Non-pigmented ciliary epithelial cell (primary cell): ENCODE measurements around the gene MYO1A.
"Not testable (repeated sequence)": the region's sequence is repeated elsewhere in the genome, so short reads cannot be mapped to it uniquely, and the experiment has no call there.

Experiments
- DNase-seq: peaks from one replicate; pipeline ENCODE4 v3.0.0-alpha.2; 2010; ENCODE audit warnings: low read depth

MYO1A gene

GRCh38 chr12:56993346-56993745 lies 56.6 kb downstream of the MYO1A start:
- no peak for DNase-seq

DNA sequence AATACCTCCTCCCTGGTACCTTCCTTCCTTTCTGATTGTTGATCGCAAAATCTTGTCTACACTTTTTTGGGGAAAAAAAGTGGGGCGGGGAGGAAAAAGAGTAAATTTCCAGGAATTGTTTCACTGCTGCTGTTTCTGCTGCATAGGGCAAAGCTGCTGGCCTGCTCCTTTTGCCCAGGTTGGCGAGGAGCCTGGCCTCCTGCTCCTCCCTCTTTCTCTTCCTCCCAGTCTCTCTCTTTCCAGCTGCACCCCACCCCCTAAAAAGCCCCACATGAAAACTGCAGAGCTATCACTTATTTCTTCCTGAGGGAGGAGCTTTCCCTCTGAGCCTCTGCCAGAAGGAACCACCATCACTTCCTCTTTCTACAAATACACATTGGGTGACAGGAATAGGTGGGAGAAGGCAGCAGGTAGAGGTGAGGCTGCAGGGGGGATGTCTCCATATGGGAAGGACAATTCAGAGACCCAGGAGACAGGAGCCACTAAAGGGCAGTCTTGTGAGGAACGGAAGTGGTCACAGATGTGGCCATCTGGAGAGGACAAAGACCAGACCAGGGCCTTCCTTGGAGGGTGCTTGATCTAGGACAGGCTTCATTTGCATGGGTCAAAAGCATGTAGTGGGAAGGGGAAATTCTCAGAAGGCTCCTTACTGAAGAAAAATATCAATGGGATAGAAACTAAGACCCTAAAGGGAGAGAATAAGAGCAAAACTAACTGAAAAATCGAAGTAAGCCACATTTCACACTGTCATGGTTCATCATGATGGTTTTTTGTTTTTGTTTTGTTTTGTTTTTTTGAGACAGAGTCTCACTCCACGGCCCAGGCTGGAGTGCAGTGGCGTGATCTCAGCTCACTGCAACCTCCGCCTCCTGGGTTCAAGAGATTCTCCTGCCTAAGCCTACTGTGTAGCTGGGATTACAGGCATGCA lies 58.3 kb downstream of the MYO1A start:
- no peak for DNase-seq

GRCh38 chr12:56990648-56991318 lies 59.1 kb downstream of the MYO1A start:
- no peak for DNase-seq

GRCh38 chr12:56989861-56990610 lies 59.9 kb downstream of the MYO1A start:
- no peak for DNase-seq

DNA sequence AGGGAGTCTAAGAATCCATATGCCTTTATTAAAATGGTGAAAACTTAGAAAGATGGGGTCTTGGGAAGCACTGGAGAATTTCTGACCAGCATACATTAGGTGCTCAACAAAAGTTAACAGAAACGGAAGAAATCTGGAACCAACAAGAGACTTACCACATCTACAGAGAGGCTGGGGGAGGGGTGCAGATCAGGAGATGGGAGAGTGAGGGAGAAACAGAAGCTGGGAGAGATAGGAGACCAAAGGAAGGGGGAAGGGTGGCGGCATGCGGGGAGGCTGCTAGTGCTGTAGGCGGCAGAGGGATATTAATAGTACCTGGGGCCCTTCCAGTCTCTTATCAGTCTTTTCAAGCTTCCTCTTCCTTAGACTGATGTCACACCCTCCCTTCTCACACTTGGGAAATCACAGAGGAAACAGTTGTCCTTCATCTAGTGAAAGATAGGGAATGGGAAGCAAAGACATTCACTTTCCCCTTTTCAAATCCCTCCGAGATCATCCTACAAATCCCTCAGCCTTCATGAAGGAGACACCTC lies 61.7 kb downstream of the MYO1A start:
- no peak for DNase-seq

DNA sequence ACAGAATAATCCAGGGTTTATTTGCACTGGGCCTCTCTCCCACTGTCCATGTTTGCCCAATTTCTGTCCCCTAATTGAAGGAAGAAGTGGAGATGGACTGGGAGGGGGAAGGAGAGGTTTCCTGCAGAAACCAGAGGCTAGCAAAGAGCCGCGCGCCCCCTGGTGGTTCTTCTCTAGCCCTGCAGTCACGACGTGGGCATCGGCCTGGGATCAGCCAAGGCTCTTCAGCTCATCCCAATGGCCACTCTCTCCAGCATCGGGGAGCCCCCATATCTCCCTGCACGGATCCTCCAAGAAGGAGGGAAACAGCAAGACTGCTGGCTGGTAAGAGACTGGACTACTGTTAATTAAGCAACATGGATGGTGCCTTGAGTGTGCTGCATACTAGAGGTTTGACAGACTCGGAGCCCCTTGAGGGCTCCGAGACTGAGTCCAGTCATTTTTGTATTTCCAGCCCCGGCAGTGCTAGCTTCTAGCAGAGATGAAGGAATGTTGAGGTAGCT lies 62.3 kb downstream of the MYO1A start:
- DNase-seq = peak; percentile 17

DNA sequence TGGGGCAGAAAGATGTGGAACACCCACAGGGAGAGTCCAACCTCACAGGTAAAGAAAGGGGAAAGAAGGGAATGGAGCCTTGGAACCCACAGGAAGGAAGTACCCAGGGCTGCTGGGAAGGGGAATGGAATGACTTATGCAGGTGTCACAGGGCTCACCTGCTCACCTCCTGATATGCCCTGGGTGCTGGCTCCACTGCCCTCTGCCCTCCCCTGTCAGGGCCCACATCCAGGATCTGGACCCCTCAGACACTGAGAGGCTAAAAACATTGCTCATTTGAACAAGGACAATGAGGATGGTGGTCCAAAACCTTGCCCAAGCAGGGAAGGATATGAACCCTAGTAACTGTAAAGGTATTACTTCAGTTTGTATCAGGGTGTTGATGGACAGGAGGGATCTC lies 62.9 kb downstream of the MYO1A start:
- no peak for DNase-seq

- DNase-seq = not testable (repeated sequence)
Measured at GRCh38 chr12:56985714-56986113, 64.2 kb downstream of the MYO1A start.

DNA sequence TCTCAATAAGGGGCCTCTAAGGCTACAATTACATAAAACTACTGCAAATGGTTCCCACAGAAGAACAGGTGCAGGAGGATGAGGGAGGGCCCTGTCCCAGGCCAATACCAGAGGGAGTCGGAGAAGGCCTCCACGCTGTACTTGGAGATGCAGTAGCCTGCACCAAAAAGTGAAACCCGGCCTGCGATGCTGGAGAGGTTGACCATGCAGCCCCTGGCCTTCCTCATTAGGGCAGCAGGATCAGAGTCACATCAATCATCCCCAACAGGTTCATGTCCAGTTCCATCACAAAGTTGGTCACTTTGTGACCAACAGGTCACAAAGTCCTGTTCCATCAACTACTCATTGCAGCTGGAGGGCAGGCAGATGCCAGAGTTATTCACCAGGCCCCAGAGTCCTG lies 66.5 kb downstream of the MYO1A start:
- no peak for DNase-seq

DNA sequence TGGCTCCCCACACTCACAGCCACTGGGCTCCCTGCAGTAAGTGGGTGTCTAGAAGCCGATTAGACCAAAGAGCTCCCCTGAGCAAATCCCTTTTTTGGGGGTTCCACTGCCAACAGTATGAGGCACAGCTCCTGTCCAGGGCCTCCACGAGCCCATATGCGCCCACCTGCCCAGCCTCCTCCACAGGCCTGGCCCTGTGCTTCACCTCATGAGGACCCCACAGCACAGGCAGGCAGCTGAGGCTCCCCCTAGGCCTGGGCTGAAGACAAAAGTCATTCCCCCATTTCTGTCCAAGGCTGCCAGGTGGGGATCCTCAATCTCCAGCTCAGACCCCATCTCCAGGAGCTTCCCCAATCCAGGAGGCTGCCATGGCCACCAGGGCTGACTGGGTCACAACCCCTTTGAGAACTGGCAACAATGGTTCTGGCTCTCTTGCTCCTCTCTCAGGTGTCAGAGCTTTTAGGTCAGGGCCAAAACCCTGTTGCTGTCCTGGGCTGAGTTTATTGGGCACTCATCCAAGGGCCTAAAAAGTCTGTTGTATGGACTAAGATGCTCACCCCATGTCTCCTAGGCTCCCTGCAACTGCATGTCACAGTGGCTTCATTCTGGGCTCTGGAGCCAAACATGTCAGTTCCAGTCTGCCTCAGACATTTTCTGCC lies 67.2 kb downstream of the MYO1A start:
- DNase-seq = not testable (repeated sequence)

DNA sequence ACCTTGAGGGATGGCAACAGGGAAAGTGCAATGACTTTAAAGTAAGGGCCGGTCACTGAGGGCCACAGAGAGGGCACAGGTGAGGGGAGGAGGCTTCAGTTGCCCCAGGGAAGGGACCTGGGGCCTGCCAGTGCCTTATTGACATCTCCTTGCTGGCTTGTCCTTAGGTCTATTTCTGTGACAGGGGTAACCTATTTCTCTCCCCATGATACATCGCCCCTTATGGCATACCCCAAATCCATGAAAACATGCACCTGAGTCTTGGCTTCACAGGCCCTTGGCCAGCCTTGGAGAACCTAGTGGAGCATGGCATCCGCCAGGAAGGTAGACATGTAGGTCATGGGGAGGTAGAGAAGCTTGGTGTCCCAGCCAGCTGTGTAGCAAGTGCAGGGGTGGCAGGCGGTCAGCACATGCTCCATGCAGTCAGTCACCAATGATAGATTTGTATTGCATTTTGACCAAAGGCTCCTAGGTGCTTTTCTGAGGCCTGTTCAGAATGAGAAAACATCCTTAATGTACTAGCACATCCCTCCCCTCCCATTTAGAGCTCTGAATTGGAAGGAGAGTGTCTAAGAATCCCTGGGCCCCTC lies 68.9 kb downstream of the MYO1A start:
- DNase-seq = no peak

DNA sequence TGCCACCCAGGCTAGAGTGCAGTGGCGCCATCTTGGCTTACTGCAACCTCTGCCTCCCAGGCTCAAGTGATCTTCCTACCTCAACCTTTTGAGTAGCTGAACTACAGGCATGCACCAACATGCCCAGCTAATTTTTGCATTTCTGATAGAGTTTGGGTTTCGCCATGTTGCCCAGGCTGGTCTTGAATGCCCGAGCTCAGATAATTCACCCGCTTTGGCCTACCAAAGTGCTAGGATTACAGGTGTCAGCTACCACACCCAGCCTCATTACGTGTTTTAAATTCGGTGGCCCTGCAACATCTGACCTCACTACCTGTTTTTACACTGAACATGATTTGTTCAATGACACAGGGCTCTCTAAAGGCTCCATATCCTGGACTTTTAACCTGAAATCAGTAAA lies 69.7 kb downstream of the MYO1A start:
- no peak for DNase-seq

DNA sequence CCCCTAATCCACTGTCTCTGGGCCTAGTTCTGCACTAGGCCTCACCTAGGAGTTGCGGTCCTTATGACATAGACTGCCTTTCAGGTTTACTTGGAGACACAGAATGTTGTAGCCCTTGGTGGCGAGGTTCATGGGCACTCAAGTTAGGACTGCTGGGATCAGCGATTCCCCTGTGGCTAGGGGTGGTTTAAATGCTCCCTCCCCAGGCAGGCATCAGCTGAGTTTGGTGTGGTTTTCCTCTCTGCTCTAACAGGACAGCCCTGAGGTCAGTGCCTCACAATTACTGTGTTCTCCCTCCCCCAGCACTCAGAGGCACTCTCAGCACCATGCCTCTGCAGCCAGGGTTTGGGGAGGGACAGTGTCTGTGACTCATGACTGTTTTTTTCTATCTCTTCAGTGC lies 70.3 kb downstream of the MYO1A start:
- DNase-seq = no peak
